ENCODE results near the gene SRBD1.

The SRBD1 gene

GRCh38 chr2:45611020-45611859 is at the start of gene SRBD1:
TSS of gene SRBD1 (minus strand) at chr2:45611267. CDS start at chr2:45605441, 5,826 bp downstream.
- DNase-seq: peak; percentile 75

- DNase-seq: no peak
Measured at GRCh38 chr2:45654250-45654649, 43.2 kb upstream of the SRBD1 start.

- DNase-seq: no peak
Measured at GRCh38 chr2:45653122-45653913, 42.3 kb upstream of the SRBD1 start.

GRCh38 chr2:45652090-45653031 is 41.3 kb upstream of the SRBD1 start:
- DNase-seq: no peak

GRCh38 chr2:45651415-45652089 is 40.5 kb upstream of the SRBD1 start, which contains the start of gene PRKCE:
TSS of gene PRKCE (plus strand) at chr2:45651675.
- DNase-seq: no peak

- peak; percentile 75 for DNase-seq
Measured at GRCh38 chr2:45650851-45651414, 39.9 kb upstream of the SRBD1 start.

GRCh38 chr2:45649858-45650811 is 39.1 kb upstream of the SRBD1 start:
- no peak for DNase-seq

- no peak for DNase-seq
Measured at GRCh38 chr2:45649462-45649857, 38.4 kb upstream of the SRBD1 start.

- no peak for DNase-seq
Measured at GRCh38 chr2:45648636-45649035, 37.6 kb upstream of the SRBD1 start.

- DNase-seq: no peak
Measured at GRCh38 chr2:45647986-45648520, 37.0 kb upstream of the SRBD1 start.

GRCh38 chr2:45647356-45647755 is 36.3 kb upstream of the SRBD1 start:
- no peak for DNase-seq

GRCh38 chr2:45646289-45646688 is 35.2 kb upstream of the SRBD1 start:
- no peak for DNase-seq

- no peak for DNase-seq
Measured at GRCh38 chr2:45643543-45644542, 32.8 kb upstream of the SRBD1 start.

GRCh38 chr2:45643095-45643494 is 32.0 kb upstream of the SRBD1 start:
- DNase-seq: no peak

- DNase-seq: no peak
Measured at GRCh38 chr2:45640576-45640975, 29.5 kb upstream of the SRBD1 start.

- DNase-seq: no peak
Measured at GRCh38 chr2:45637440-45637839, 26.4 kb upstream of the SRBD1 start.

- no peak for DNase-seq
Measured at GRCh38 chr2:45636008-45636407, 24.9 kb upstream of the SRBD1 start.

GRCh38 chr2:45634223-45634622 is 23.2 kb upstream of the SRBD1 start:
- no peak for DNase-seq

- no peak for DNase-seq
Measured at GRCh38 chr2:45631955-45632354, 20.9 kb upstream of the SRBD1 start.
